Stimulated activated CD4-positive, alpha-beta T cell treated with anti-CD3 and anti-CD28 coated beads, Interleukin-2, amount 100 ng/mL, for 4 hours (primary cell): Measurements from ENCODE around the gene SYNC.

Source experiments
- DNase-seq: peaks from one replicate; pipeline ENCODE4 v3.0.0-alpha.2; 2020; ENCODE audit warnings: low read depth

Gene SYNC

GRCh38 chr1:32702599-32703478 lies at the start of gene SYNC:
TSS of gene SYNC (minus strand) at chr1:32702770. CDS start at chr1:32702660, 110 bp downstream.
- DNase-seq = no peak

DNA sequence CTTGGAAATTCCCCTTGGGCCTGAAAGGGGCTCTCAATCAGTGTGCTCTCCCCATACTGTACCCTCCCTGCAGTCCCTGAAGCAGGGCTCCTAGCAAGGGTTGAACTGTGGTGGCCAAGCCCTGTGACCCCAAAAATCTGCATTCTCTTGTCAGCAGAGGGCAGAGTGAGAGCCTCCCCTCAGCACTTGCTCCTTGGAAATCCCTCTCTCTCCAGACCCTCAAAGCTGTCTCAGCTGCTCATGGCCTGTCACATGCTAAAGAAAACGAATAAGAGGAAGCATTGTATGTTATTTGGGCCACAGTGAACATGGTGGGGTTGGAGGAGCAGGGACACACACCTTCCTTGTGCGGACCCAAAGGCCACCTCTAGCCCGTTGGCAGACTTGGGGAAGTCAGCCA lies 47.2 kb upstream of the SYNC start:
- DNase-seq = no peak

GRCh38 chr1:32749332-32749731 lies 46.8 kb upstream of the SYNC start:
- DNase-seq = no peak

GRCh38 chr1:32748926-32749325 lies 46.4 kb upstream of the SYNC start:
- DNase-seq = no peak

GRCh38 chr1:32748348-32748747 lies 45.8 kb upstream of the SYNC start:
- no peak for DNase-seq

GRCh38 chr1:32746130-32746529 lies 43.6 kb upstream of the SYNC start:
- no peak for DNase-seq

DNA sequence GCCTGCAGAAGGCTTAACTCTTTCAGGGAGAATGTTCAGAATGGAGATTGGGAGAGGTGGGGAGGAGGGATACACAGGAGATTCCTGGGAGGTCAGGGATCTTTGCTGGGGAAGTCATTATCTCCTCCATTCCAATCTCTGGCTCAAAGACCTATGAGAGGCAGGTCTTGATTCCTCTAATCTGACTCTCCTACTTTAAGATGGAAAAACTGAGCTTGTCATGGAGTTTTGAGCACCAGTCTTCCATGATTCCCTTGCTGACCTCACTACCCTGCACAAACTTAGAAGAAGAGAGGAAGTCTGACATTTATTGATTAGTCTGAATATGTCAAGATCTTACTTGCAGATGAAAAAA lies 41.5 kb upstream of the SYNC start:
- no peak for DNase-seq

DNA sequence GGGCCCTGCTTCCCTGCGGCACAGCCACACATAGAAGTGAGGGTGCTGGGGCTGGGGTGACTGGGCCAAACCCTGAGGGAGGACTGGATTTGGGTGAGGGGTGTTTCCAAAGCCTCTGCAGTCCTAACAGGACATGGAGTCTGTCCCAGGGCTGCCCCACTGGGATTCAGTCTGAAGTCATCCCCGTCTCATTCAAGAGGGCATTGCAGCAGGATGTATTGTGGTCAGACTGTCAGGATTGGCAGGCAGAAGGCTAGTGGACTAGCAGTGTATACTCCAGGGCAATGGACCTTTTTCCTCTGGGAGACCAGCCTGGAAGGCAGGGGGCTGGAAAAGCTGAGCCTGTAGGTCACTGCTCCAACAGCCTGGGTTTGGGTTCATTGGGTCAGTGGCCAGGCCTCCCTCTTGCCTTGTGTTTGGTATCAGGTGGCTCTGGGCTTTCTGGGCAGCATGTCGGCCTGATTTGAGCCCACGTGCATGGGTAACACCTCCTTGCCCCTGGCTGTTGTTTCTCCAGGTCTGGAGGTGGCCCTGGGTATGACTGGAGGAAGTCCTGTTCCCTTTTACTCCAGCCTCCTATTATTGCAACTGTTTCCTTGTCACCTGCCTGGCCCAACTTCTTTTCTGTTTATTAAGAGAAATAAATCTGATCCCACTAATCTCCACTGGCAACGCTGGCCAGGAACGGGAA lies 41.0 kb upstream of the SYNC start:
- no peak for DNase-seq

DNA sequence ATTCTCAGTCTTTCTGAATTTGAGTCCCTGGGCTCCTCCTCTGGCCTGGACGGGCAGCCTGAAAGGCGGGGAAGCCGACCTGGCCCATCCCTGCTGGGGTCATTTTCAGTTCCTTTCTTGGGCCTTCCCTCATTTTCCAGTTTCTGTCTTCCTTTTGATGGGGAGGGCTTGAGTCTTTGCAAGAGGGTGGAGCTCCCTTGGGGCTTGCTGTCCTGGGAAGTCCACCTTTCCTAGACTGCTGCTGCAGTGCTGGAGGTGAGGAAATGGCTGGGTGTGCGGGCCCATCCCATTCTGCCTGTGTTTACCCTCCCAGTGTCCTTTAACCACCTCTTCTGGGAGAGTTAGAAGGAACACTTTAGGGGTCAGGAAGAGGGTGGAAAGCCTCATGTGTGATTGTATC lies 40.4 kb upstream of the SYNC start:
- no peak for DNase-seq

- no peak for DNase-seq
Measured at GRCh38 chr1:32742199-32742947, 39.8 kb upstream of the SYNC start.

GRCh38 chr1:32741413-32742198 lies 39.0 kb upstream of the SYNC start:
- no peak for DNase-seq

- DNase-seq = no peak
Measured at GRCh38 chr1:32741059-32741412, 38.5 kb upstream of the SYNC start.

GRCh38 chr1:32736812-32737791 lies 34.5 kb upstream of the SYNC start:
- DNase-seq = no peak

GRCh38 chr1:32733582-32734321 lies 31.2 kb upstream of the SYNC start:
- no peak for DNase-seq

- no peak for DNase-seq
Measured at GRCh38 chr1:32729254-32730046, 26.9 kb upstream of the SYNC start.

GRCh38 chr1:32728413-32729077 lies 26.0 kb upstream of the SYNC start:
- no peak for DNase-seq

DNA sequence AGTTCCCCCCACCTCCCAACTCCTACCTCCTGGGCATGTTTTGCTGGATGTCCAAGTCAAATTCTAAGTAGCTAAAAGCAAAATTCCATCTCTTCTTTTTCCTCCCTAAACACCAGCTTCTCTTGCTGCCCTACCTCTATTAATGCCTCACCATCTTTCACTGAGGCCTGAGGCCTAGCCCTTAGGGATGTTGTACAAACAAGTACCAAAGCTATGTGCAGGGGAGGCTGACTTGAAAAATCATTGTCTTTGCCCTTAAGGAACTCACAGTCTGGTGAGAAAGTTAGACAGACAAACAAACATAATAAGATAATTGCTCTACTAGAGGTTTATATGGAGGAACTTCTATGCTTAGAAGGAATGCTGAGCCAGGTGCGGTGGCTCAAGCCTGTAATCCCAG lies 25.3 kb upstream of the SYNC start:
- no peak for DNase-seq

- no peak for DNase-seq
Measured at GRCh38 chr1:32725615-32725982, 23.0 kb upstream of the SYNC start.
